Mesodermal cell (in vitro differentiated cells): ENCODE data around the gene IGF1R.
A peak's percentile ranks its signal among the peaks of the same experiment; 100 is the strongest.

Experiments
- H3K27ac ChIP-seq: 2 replicates; pipeline ENCODE4 v1.7.0; 2013; ENCODE audit warnings: mild to moderate bottlenecking, low read depth, low read length, moderate library complexity; ENCODE audit not compliant: severe bottlenecking
- H3K36me3 ChIP-seq: 2 replicates; pipeline ENCODE4 v1.7.1; 2013; ENCODE audit warnings: mild to moderate bottlenecking, low read length, moderate library complexity; ENCODE audit not compliant: control insufficient read depth, insufficient read depth
- H3K4me1 ChIP-seq: one replicate; pipeline ENCODE4 v1.7.1; 2013; ENCODE audit warnings: mild to moderate bottlenecking, low read length; ENCODE audit not compliant: insufficient read depth, control insufficient read depth, poor library complexity, severe bottlenecking
- H3K4me3 ChIP-seq: 2 replicates; pipeline ENCODE4 v1.7.0; 2013; ENCODE audit warnings: low read length, control low read depth, mild to moderate bottlenecking; ENCODE audit not compliant: insufficient read depth, poor library complexity, severe bottlenecking; ENCODE audit errors: extremely low read depth
- H3K9me3 ChIP-seq: 2 replicates; pipeline ENCODE4 v1.7.1; 2013; ENCODE audit warnings: mild to moderate bottlenecking, low read length, moderate library complexity; ENCODE audit not compliant: control insufficient read depth
- WGBS, 2 experiments: methylation state at CpG; one replicate each; pipeline ENCODE4 v1.1.5; 2013; ENCODE audit warnings: missing lambda C conversion rate in 2 of 2; ENCODE audit not compliant: insufficient coverage in 2 of 2; 5-methylcytosine and 5-hydroxymethylcytosine counted together

IGF1R gene

DNA sequence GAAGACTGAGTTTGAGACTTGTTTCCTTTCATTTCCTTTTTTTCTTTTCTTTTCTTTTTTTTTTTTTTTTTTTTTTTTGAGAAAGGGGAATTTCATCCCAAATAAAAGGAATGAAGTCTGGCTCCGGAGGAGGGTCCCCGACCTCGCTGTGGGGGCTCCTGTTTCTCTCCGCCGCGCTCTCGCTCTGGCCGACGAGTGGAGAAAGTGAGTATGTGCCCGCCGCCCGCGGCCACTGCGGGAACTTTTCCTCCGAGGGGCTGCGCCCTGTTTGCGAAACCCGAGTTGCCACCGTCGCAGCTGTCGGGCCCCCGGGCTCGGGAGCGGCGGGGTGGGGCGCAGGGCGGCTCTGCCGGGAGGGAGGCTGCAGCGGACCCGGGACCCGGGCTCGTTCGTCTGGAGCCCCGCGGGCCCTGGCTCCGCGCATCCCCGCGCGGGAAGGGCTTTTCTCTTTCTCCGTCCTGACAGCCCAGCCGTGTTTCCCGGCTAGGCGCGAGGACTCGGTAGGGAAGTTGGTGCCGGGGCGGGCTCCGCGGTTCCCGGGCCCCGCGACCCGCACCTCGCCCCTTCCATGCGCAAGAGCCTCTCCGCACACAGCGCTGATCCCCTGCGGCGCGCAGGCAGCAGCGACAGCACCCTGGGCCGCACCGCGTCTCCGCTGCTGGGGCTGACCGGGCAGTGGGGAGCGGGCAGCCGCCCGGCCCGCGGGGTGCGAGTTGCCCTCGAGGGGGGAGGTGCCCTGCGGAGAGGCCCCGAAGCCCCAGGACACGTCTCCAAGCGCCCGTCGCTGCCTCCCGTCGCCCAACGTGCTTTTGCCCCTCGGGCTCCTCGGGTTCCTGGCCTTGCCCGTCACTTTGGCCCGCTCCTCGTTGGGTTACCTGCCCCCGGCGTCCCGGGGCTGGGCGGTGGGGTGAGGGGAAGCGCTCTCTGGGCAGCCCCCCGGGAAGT, 1.4 kb downstream of the IGF1R start:
- Histone ChIP-seq H3K4me3 (peak overlapping the region; percentile 95), H3K27ac (peak overlapping the region; percentile 88), H3K36me3 (no peaks in the 10 kb centered on the region), H3K4me1 (peaks cover 25% of the 10 kb centered on the region), H3K9me3 (no peaks in the 10 kb centered on the region)
- WGBS, 2 experiments: 0% methylated on average over 76 to 83 of the region's 94 CpGs

DNA sequence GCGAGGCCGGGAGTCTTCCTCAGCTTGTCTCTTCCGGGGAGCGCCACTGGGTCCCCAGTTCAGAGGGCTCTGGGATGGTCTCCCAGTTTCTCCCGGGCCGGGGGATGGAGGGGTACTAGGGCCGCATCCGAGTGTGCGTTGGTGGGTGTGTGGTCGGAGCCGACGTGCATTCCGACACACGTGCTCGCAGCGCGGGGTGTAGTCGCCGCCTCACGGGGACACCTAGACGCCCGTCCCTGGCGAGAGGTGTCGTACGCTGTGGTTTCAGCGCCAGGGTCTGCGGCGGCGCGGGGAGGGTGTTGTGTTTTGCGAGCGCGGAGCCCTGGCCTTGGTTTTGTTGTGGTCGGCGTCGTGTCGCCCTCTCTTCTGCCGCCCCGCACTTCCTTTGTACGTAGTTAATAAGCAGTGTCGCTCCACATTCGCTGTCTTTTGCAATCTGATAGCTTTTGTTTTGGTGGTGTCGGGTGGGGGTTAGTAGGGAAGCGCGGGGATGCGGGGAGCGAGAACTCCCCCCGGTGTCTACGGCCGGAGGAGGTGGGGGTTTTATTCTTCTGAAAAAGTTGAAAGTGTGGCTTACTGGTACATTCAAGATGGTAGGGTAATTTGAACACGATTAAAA, 2.2 kb downstream of the IGF1R start:
- no peaks in the 10 kb centered on the region for H3K9me3 ChIP-seq
- 0% methylated on average over 29 to 43 of the region's 51 CpGs for WGBS, 2 experiments
- H3K36me3 ChIP-seq: no peaks in the 10 kb centered on the region
- peaks cover 32% of the 10 kb centered on the region for H3K4me1 ChIP-seq
- peak overlapping the region; percentile 95 for H3K4me3 ChIP-seq
- peak overlapping the region; percentile 88 for H3K27ac ChIP-seq

DNA sequence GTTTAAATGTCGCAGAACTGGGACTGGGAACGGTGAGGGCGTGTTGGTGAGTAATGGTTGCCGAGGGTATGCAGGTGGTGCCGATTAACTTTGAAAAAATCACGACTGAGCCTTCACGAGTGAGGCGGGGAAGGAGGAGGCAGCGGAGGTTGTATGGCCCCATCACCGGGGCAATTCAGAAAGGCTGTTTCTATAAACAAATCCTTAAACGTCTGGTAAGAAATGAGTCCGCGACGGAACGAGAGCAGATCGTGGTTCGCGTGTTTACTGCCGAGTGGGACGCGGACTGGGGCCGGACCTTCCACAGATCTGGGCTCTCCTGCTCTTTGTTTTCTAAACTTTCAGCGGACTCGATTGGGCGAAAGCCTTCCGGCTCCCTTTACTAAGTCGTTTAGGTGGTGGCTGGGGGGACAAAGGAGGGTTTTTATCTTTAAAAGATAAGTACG, 2.7 kb downstream of the IGF1R start:
- no peaks in the 10 kb centered on the region for H3K36me3 ChIP-seq
- H3K4me3 ChIP-seq: peak overlapping the region; percentile 95
- peak overlapping the region; percentile 88 for H3K27ac ChIP-seq
- 0 to 1% methylated on average over 25 to 27 of the region's 28 CpGs for WGBS, 2 experiments
- H3K4me1 ChIP-seq: peaks cover 36% of the 10 kb centered on the region
- H3K9me3 ChIP-seq: no peaks in the 10 kb centered on the region

DNA sequence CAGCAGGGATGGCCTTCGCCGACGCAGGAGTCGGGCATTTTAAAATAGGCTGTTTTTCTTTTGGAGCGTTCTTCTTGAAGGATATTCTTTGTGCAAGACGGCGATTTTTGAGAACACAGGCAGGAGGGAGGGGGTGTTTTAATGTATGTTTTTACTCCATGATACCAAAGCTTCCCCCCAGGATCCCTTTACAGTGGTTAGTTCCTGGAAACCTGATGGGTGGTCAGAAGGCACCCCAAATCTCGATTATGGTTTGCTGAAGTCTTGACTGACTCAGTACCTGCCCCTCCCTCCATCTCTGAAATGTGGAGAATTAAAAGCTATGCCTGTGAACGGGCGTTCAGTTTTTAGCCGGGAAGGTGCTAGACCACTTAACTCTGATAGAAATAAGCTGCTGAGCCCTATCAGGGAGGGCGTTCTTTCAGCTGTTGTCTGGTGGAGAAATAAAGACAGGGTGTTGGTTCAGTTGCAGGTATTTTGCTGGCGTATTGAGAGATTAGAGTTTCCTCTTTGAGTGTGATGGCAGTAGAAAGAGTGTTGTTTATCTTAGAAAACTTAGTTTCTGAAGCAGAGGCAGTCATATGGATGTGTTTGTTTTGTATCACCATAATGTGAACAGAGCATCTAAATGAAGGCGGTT, 3.4 kb downstream of the IGF1R start:
- H3K27ac ChIP-seq: peak overlapping the region; percentile 30
- H3K36me3 ChIP-seq: no peaks in the 10 kb centered on the region
- WGBS, 2 experiments: 3 to 16% methylated on average over 6 to 8 of the region's 14 CpGs
- H3K4me3 ChIP-seq: peak overlapping the region; percentile 95
- peaks cover 39% of the 10 kb centered on the region for H3K4me1 ChIP-seq
- no peaks in the 10 kb centered on the region for H3K9me3 ChIP-seq

DNA sequence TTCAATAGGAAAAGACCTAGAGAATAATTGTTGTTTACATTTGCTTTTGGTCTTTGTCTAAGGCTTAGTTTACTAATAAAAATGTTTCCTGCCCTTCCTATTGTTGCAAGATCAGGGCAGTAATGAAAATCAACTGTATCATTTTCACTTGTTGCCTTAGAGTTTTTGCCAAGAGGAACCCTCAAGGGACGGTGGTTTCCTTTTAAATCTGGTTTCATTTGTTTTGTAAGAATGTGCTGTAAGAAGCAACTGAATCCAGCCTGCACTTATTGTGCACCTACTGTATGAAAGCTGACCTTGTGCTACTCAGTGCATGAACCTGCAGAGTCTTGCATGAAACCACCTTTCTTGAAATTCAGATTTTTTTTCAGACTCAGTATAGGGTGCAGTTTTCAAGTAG, 5.3 kb downstream of the IGF1R start:
- Histone ChIP-seq H3K27ac (no peak overlapping the region), H3K4me3 (no peak overlapping the region), H3K36me3 (no peaks in the 10 kb centered on the region), H3K4me1 (peaks cover 48% of the 10 kb centered on the region), H3K9me3 (no peaks in the 10 kb centered on the region)
- 80 to 100% methylated on average over 1 of the region's 1 CpG for WGBS, 2 experiments

DNA sequence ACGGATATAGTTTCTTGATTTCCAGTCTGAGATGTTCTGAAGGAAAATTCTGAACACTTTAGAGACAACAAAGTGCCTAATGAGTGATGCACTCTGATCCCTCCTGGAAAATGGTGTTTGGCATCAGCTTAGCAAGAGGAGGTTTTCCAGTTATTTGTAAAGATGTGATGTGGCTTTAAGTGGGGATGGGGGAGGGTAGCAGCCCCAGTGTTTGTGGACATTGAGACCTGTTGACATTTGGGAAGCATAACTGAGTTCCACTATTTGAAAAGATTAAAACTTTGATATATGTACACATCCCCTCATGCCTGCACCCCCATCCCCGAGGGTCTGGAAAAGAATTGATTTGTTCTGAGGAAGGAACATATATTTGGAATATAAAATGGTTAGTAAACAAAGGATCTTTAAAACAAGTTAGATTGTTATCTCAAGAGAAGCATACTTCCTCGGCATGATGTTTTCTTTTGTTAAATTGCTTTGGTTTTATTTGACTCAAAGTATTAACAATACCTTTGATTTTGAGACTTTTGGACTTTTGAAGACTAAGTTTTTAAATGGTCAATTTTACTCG, 6.5 kb downstream of the IGF1R start:
- H3K4me1 ChIP-seq: peaks cover 48% of the 10 kb centered on the region
- H3K36me3 ChIP-seq: no peaks in the 10 kb centered on the region
- WGBS, 2 experiments: 80 to 100% methylated on average over 1 to 2 of the region's 4 CpGs
- H3K9me3 ChIP-seq: no peaks in the 10 kb centered on the region
- H3K4me3 ChIP-seq: no peak overlapping the region
- H3K27ac ChIP-seq: no peak overlapping the region

DNA sequence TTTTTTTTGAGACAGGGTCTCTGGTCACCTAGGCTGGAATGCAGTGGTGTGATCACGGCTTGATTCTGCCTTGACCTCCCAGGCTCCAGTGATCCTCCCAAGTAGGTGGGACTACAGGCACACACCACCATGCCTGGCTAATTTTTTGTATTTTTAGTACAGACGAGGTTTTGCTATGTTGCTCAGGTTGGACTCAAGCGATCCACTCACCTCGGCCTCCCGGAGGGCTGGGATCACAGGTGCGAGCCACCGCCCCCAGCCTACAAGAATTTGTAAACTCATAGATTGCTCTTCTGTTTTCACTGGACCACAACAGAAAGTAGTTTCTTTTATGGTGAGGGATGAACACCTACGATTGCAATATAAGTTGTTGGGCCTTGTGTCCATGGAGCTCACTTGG, 7.4 kb downstream of the IGF1R start:
- H3K4me3 ChIP-seq: no peak overlapping the region
- H3K27ac ChIP-seq: no peak overlapping the region
- WGBS, 2 experiments: 87 to 90% methylated on average over 7 of the region's 8 CpGs
- H3K4me1 ChIP-seq: peaks cover 51% of the 10 kb centered on the region
- peaks cover 5% of the 10 kb centered on the region for H3K36me3 ChIP-seq
- H3K9me3 ChIP-seq: no peaks in the 10 kb centered on the region

DNA sequence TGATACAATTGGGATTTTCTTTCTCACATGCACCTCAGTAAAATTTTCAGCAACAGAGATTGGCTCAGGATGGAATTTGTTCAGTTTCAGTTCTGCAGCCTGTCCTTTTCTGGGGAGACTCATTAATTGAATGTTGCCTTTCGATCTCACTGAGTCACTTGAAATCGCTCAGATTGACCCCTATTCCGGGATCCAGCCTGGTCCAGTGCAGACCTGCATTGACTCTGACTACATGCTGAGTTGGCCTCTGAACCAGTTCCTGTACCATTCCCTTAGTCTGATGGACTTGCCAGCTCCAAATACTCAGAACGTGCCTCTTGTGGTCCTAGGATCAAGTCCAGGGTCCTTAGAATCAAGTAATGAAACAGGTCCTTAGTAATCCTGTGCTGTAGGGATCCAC, 9.4 kb downstream of the IGF1R start:
- Histone ChIP-seq H3K4me1 (peaks cover 59% of the 10 kb centered on the region), H3K27ac (no peak overlapping the region), H3K36me3 (peaks cover 22% of the 10 kb centered on the region), H3K4me3 (no peak overlapping the region), H3K9me3 (no peaks in the 10 kb centered on the region)
- whole genome bisulfite sequencing, 2 experiments: 86 to 96% methylated on average over 4 of the region's 4 CpGs

DNA sequence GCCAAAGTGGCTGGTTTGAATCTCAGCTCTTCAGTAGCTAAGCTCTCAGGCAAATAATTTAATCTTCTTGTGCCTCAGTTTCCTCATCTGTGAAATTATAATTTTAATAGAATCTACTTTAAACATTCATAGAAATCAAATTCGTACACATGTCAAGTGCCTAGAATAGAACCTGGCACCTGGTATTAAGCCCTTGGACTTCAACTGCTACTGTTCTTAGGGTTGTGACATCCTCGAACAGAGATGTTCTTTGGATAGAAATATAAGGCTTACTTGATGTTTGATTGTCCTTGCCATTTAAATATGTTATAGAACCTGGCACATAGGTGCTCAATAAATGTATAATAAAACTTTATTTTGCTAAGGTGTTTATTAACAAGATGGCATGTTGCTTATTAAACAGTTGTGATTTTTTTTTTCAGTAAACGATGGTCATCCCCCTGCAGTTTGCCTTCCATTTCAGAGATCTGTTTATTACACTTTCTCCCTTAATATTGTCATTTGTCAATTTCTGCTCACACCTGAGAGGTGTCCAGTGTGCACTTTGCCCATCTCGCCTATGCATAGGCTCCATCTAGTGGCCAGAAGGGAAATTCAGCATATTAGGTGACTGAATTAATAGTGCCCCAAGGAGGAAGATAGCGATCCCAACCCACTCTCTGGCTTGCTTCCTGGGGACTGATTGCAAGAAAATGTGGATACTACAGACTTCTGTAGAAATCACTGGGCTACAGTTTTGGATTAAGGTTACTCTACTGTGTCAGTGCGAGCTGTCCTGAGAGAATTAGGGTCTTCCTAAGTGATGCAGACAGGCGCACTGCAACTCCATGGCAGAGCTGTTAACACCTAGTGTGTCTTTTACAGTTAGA, 10.7 kb downstream of the IGF1R start:
- no peak overlapping the region for H3K4me3 ChIP-seq
- peaks cover 49% of the 10 kb centered on the region for H3K4me1 ChIP-seq
- H3K36me3 ChIP-seq: peaks cover 30% of the 10 kb centered on the region
- WGBS, 2 experiments: 53% methylated on average over 2 to 4 of the region's 7 CpGs
- H3K27ac ChIP-seq: no peak overlapping the region
- no peaks in the 10 kb centered on the region for H3K9me3 ChIP-seq

DNA sequence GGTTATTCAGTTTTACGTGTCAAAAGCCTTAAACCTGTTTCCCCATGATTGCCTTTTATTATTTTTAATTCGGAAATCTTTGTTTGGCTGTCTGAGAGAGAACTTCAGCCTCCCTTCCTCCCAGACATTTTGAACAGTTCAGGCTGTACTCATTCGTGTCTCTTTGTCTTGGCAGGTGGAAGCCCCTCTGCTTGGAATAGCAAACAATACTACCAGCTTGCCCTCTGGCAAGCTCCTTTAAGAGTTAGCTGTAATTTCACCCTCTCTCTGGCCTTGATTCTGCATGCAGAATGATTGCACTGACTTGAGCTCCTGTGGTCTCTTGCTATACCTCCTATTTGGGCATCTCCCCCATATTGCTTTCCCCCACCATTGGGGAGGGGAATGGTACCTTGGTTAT, 11.7 kb downstream of the IGF1R start:
- peaks cover 39% of the 10 kb centered on the region for H3K4me1 ChIP-seq
- no peaks in the 10 kb centered on the region for H3K9me3 ChIP-seq
- 75 to 85% methylated on average over 1 to 2 of the region's 3 CpGs for WGBS, 2 experiments
- no peak overlapping the region for H3K27ac ChIP-seq
- H3K36me3 ChIP-seq: peaks cover 32% of the 10 kb centered on the region
- no peak overlapping the region for H3K4me3 ChIP-seq
